ENCODE measurements around the gene ECSIT. TPM values are rescaled to one million over a fixed set of nuclear protein-coding genes. Genes with fewer than 3 reads are reported as not detected.

ECSIT gene
- total and polyA plus RNA-seq, 4 donors = 31.7 to 58.8 (median 40.4) TPM

GRCh38 chr19:11465600-11465999, 63.3 kb downstream of the ECSIT start:
- Histone ChIP-seq H3K9ac (ENCODE audit: insufficient read depth in 1 of 2, low read length in 2 of 2) (no peak overlapping the region), H3K27me3 (ENCODE audit: control insufficient read depth in 3 of 3, insufficient read depth in 3 of 3, low read length in 2 of 3) (no peaks in the 10 kb centered on the region), H3K4me1 (ENCODE audit: control insufficient read depth in 5 of 5, insufficient read depth in 5 of 5, low read length in 5 of 5) (peaks cover 0 to 5% (median 0%) of the 10 kb centered on the region in 5 donors), H3K9me3 (ENCODE audit: control insufficient read depth in 4 of 4, insufficient read depth in 3 of 4, low read length in 3 of 4) (peaks cover 0 to 6% (median 2%) of the 10 kb centered on the region in 4 donors), H3K4me3 (no peak overlapping the region), H3K27ac (ENCODE audit: low read depth in 1 of 2, low read length in 1 of 2) (no peak overlapping the region), H3K36me3 (ENCODE audit: control insufficient read depth in 4 of 4, insufficient read depth in 4 of 4, low read length in 4 of 4) (no peaks in the 10 kb centered on the region)
- TF ChIP-seq, protein P1, sequence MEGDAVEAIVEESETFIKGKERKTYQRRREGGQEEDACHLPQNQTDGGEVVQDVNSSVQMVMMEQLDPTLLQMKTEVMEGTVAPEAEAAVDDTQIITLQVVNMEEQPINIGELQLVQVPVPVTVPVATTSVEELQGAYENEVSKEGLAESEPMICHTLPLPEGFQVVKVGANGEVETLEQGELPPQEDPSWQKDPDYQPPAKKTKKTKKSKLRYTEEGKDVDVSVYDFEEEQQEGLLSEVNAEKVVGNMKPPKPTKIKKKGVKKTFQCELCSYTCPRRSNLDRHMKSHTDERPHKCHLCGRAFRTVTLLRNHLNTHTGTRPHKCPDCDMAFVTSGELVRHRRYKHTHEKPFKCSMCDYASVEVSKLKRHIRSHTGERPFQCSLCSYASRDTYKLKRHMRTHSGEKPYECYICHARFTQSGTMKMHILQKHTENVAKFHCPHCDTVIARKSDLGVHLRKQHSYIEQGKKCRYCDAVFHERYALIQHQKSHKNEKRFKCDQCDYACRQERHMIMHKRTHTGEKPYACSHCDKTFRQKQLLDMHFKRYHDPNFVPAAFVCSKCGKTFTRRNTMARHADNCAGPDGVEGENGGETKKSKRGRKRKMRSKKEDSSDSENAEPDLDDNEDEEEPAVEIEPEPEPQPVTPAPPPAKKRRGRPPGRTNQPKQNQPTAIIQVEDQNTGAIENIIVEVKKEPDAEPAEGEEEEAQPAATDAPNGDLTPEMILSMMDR (IDR thresholded peaks at IDR 0.05; ENCODE audit: control extremely low read depth, extremely low read depth) = no peak
- ATAC-seq (ENCODE audit: insufficient read depth, low FRiP score) (no peak), DNase-seq (no peak)
- 39 to 49% methylated on average over 8 of the region's 8 CpGs for WGBS, 2 donors

DNA sequence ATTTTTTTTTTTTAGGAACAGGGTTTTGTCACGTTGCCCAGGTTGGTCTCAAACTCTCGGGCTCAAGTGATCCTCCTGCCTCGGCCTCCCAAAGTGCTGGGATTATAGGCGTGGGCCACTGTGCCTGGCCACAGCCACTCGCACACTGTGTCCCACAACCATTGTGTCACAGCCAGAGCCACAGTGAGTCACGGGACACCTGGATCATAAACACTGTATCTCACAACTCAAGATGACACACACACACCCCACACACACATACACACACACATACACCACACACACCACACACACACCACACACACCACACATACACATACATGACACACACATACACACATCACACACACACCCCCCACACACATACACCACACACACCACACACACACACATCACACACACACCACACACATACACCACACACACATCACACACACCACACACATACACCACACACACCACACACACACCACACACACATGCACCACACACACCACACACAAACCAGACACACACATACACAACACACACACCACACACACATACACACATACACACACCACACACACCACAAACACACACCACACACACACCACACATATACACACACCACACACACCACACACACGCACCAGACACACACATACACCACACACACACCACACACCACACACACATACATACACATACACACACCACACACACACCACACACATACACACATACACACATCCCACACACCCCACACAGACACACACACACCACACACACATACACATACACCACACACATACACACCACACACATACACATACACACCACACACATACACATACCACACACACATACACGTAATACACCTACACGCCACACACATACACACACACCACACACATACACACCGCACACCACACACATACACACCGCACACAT, 64.3 kb downstream of the ECSIT start:
- WGBS, 2 donors = 83 to 88% methylated on average over 11 of the region's 11 CpGs
- ATAC-seq (ENCODE audit: insufficient read depth, low FRiP score) (no peak), DNase-seq (no peak)
- H3K4me1 ChIP-seq (ENCODE audit: control insufficient read depth in 5 of 5, insufficient read depth in 5 of 5, low read length in 5 of 5) = peaks cover 0 to 5% (median 0%) of the 10 kb centered on the region in 5 donors
- no peaks in the 10 kb centered on the region for H3K27me3 ChIP-seq (ENCODE audit: control insufficient read depth in 3 of 3, insufficient read depth in 3 of 3, low read length in 2 of 3)
- H3K4me3 ChIP-seq = no peak overlapping the region
- H3K36me3 ChIP-seq (ENCODE audit: control insufficient read depth in 4 of 4, insufficient read depth in 4 of 4, low read length in 4 of 4) = no peaks in the 10 kb centered on the region
- TF ChIP-seq, protein P1 (IDR thresholded peaks at IDR 0.05; ENCODE audit: control extremely low read depth, extremely low read depth) = no peak
- no peak overlapping the region for H3K27ac ChIP-seq (ENCODE audit: low read depth in 1 of 2, low read length in 1 of 2)
- H3K9me3 ChIP-seq (ENCODE audit: control insufficient read depth in 4 of 4, insufficient read depth in 3 of 4, low read length in 3 of 4) = peaks cover 0 to 6% (median 2%) of the 10 kb centered on the region in 4 donors
- H3K9ac ChIP-seq (ENCODE audit: insufficient read depth in 1 of 2, low read length in 2 of 2) = peak overlapping the region in 1 of 2 donors; percentile 29

- Histone ChIP-seq H3K9ac (ENCODE audit: insufficient read depth in 1 of 2, low read length in 2 of 2) (no peak overlapping the region), H3K27me3 (ENCODE audit: control insufficient read depth in 3 of 3, insufficient read depth in 3 of 3, low read length in 2 of 3) (no peaks in the 10 kb centered on the region), H3K36me3 (ENCODE audit: control insufficient read depth in 4 of 4, insufficient read depth in 4 of 4, low read length in 4 of 4) (no peaks in the 10 kb centered on the region), H3K4me3 (no peak overlapping the region), H3K9me3 (ENCODE audit: control insufficient read depth in 4 of 4, insufficient read depth in 3 of 4, low read length in 3 of 4) (peaks cover 0 to 6% (median 2%) of the 10 kb centered on the region in 4 donors), H3K27ac (ENCODE audit: low read depth in 1 of 2, low read length in 1 of 2) (no peak overlapping the region), H3K4me1 (ENCODE audit: control insufficient read depth in 5 of 5, insufficient read depth in 5 of 5, low read length in 5 of 5) (peaks cover 0 to 5% (median 0%) of the 10 kb centered on the region in 5 donors)
- DNase-seq (no peak), ATAC-seq (ENCODE audit: insufficient read depth, low FRiP score) (no peak)
- TF ChIP-seq, protein P1 (IDR thresholded peaks at IDR 0.05; ENCODE audit: control extremely low read depth, extremely low read depth) = no peak
- WGBS, 2 donors = 65 to 80% methylated on average over 12 of the region's 12 CpGs
Measured at GRCh38 chr19:11463391-11463790, 65.5 kb downstream of the ECSIT start.
